ENCODE results near the gene SLC25A21. TPM values are rescaled to one million over a fixed set of nuclear protein-coding genes. Genes with fewer than 3 reads are reported as not detected.

The SLC25A21 gene
- total RNA-seq, 2 experiments from 2014 or later: not detected

DNA sequence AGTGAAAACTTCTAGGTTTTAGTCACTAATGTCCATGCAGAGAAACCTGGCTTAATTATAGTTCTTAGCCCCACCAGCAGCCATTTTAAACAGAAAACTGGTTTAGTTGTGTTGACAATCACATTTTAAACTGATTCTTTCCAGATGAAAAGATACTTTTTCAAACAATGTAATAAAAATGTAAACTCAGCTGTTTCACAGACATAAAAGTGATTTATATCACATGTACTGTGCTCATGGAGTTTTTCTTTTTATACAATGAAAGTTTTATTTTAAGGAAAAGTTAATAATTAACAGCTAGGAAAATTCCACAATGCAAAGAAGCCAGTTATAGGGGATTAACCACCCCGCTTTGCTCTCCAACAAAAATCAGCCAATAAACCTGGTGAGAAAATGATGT lies 381.0 kb downstream of the SLC25A21 start:
- CTCF ChIA-PET: no interaction called here
- H3K27me3 Mint-ChIP-seq (ENCODE audit: low read depth): peaks cover 4% of the 10 kb centered on the region
- H3K4me3 Mint-ChIP-seq: no peak overlapping the region

DNA sequence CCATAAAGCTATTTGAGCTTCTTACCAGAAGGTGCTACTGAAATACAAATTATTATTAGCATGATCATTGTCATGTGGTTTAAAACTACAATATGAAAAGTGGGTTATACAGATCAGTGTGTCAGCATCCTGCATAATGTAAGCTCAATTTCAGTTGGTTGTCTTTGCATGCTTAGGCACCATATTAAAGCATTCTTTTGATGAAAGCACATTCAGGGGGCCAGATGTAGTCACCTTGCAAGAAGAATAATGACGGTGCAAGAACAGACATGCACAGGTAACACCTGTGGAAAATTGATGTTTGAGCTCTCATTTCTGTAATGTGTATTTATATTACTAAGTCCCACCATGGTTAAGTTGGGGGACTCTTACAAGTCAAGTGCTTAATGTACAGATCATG lies 386.9 kb downstream of the SLC25A21 start:
- Mint-ChIP-seq H3K4me3 (no peak overlapping the region), H3K36me3 (ENCODE audit: low read depth) (no peaks in the 10 kb centered on the region), H3K27me3 (ENCODE audit: low read depth) (no peaks in the 10 kb centered on the region), H3K27ac (no peak overlapping the region), H3K9me3 (peaks cover 15% of the 10 kb centered on the region), H3K4me1 (ENCODE audit: low read depth) (no peaks in the 10 kb centered on the region)
- intact Hi-C loops (cut with micrococcal nuclease): no loop called here
- no peak for DNase-seq
- CTCF ChIA-PET: interaction anchor here (0.7 kb wide), 2 partner anchors 157 to 232 kb away, joined by 3 to 7 read pairs; no protein-coding TSS in a partner anchor

More for the DNA sequence above, 381.0 kb downstream of the SLC25A21 start:
- intact Hi-C loops (cut with micrococcal nuclease): no loop called here
- no peaks in the 10 kb centered on the region for H3K36me3 Mint-ChIP-seq (ENCODE audit: low read depth)
- no peaks in the 10 kb centered on the region for H3K4me1 Mint-ChIP-seq (ENCODE audit: low read depth)
- no peak overlapping the region for H3K27ac Mint-ChIP-seq
- no peaks in the 10 kb centered on the region for H3K9me3 Mint-ChIP-seq
- no peak for DNase-seq

DNA sequence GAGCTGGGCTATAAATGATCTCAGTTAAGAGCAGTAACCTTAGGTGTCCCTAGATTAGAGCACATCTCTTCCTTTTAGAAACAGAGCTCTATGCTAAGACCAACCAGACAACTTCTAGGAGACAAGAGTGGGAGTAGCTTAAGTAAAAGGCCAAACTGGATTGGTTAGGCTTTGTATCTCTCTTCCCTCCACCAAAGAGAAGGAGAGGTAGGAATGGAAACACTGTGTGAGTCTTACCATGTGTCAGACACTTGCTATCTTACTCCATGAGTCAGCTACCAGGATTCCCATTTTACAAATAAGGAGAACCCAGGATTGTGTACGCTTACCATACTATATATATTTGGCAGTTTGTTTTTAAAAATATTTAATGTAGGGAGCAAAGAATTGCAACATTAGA lies 387.9 kb downstream of the SLC25A21 start:
- no peak for DNase-seq
- H3K9me3 Mint-ChIP-seq: peaks cover 15% of the 10 kb centered on the region

DNA sequence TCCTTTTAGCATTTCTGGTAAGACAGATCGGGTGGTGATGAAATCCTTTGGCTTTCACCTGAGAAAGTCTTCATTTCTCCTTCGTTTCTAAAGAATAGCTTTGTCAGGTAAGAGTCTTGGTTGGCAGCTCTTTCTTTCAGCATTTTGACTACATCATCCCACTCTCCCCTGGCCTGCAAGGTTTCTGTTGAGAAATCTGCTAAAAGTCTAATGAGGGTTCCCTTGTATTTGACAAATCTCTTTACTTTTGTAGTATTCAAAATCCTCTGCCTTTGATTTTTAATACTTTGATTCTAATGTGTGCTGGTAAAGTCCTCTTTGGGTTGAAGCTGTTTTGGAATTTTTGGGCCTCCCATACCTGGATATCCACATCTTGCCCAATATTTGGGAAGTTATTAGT lies 390.5 kb downstream of the SLC25A21 start:
- Mint-ChIP-seq H3K36me3 (ENCODE audit: low read depth) (no peaks in the 10 kb centered on the region), H3K27me3 (ENCODE audit: low read depth) (no peaks in the 10 kb centered on the region), H3K4me1 (ENCODE audit: low read depth) (no peaks in the 10 kb centered on the region), H3K4me3 (no peak overlapping the region), H3K27ac (no peak overlapping the region), H3K9me3 (peaks cover 15% of the 10 kb centered on the region)
- DNase-seq: no peak
- CTCF ChIA-PET: no interaction called here
- intact Hi-C loops (cut with micrococcal nuclease): no loop called here

More for the DNA sequence above, 387.9 kb downstream of the SLC25A21 start:
- Mint-ChIP-seq H3K27me3 (ENCODE audit: low read depth) (no peaks in the 10 kb centered on the region), H3K36me3 (ENCODE audit: low read depth) (no peaks in the 10 kb centered on the region), H3K27ac (no peak overlapping the region), H3K4me3 (no peak overlapping the region), H3K4me1 (ENCODE audit: low read depth) (no peaks in the 10 kb centered on the region)
- CTCF ChIA-PET: no interaction called here
- intact Hi-C loops (cut with micrococcal nuclease): no loop called here

DNA sequence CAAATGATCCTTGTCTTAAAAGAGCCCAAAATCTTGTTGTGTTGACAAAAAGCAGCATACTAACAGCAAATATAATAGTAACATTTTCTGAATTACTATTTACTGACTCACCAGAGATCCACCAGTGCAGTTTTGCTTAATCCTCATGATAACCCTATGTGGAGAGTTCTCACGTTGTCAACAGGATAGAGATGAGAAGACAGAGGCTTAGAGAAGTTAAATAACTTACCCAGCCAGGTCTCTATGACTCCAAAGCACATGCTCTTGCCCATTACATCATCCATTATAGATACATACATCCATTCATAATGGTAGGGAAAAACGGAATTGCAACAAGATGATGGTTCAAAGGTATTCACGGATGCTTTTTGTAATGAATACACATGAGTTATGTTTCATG lies 398.8 kb downstream of the SLC25A21 start:
- Mint-ChIP-seq H3K27me3 (ENCODE audit: low read depth) (no peaks in the 10 kb centered on the region), H3K4me1 (ENCODE audit: low read depth) (no peaks in the 10 kb centered on the region), H3K27ac (no peak overlapping the region), H3K9me3 (peaks cover 2% of the 10 kb centered on the region), H3K36me3 (ENCODE audit: low read depth) (no peaks in the 10 kb centered on the region), H3K4me3 (no peak overlapping the region)
- CTCF ChIA-PET: interaction anchor here (0.6 kb wide), 1 partner anchor 751 kb away, joined by 3 read pairs; no protein-coding TSS in a partner anchor
- no peak for DNase-seq
- intact Hi-C loops (cut with micrococcal nuclease): no loop called here

DNA sequence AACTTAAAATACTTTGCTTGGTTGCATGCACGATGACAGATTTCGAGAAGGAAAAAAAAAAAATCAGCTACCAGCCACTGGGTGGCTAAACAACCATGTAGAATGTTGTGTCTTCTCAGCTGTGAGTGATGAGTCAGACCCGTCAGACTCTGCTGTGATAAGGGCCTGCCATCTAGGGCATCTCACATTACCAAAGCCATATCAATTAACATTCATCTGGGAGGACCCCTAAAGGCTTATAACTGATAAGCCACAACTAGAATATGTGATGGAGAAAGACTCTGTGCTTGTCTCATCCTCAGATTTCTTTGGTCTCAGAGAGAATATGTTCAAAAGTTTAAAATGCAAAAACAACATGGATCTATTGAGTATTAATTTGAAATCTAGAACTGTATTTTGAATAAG lies 399.3 kb downstream of the SLC25A21 start:
- H3K4me3 Mint-ChIP-seq: no peak overlapping the region

DNA sequence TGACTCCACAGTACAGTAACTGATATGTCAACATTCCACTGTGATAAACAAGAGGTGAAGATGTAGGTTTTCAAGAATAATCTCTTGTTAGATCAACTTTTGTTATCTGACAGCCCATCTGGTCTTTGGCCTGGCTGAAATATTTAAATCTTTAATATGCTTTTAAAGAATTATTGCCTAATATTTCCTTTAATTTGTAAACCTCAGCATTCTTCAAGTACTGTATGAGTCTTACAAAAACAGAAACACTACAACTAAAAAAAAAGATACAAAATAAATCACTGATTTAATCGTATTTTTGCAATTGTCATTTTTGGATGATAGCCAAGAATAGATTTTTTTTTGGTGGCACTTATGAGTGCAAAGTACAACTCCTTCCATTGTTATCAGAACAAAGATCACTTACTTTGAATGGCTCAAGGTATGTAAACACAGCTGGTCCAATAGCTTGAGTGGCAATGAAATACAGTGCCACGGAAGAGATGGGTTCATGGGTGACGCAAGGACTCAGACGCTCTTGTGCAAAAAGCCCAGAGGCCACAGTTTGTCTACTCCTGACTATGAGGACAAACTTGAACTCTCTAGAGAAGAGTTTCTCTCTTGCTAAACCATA lies 401.3 kb downstream of the SLC25A21 start:
- CTCF ChIA-PET: interaction anchor here (0.5 to 0.6 kb wide), 2 partner anchors 377 to 380 kb away, joined by 3 to 6 read pairs; no protein-coding TSS in a partner anchor
- H3K4me3 Mint-ChIP-seq: no peak overlapping the region
- H3K27me3 Mint-ChIP-seq (ENCODE audit: low read depth): peaks cover 3% of the 10 kb centered on the region
- no peaks in the 10 kb centered on the region for H3K4me1 Mint-ChIP-seq (ENCODE audit: low read depth)
- H3K36me3 Mint-ChIP-seq (ENCODE audit: low read depth): no peaks in the 10 kb centered on the region
- peaks cover 2% of the 10 kb centered on the region for H3K9me3 Mint-ChIP-seq
- no peak for DNase-seq
- intact Hi-C loops (cut with micrococcal nuclease): no loop called here
- H3K27ac Mint-ChIP-seq: no peak overlapping the region

More for the DNA sequence above, 399.3 kb downstream of the SLC25A21 start:
- intact Hi-C loops (cut with micrococcal nuclease): no loop called here
- Mint-ChIP-seq H3K27me3 (ENCODE audit: low read depth) (no peaks in the 10 kb centered on the region), H3K4me1 (ENCODE audit: low read depth) (no peaks in the 10 kb centered on the region), H3K9me3 (peaks cover 2% of the 10 kb centered on the region), H3K27ac (no peak overlapping the region), H3K36me3 (ENCODE audit: low read depth) (no peaks in the 10 kb centered on the region)
- no peak for DNase-seq
- CTCF ChIA-PET: interaction anchor here (0.6 kb wide), 1 partner anchor 750 kb away, joined by 3 read pairs; no protein-coding TSS in a partner anchor

DNA sequence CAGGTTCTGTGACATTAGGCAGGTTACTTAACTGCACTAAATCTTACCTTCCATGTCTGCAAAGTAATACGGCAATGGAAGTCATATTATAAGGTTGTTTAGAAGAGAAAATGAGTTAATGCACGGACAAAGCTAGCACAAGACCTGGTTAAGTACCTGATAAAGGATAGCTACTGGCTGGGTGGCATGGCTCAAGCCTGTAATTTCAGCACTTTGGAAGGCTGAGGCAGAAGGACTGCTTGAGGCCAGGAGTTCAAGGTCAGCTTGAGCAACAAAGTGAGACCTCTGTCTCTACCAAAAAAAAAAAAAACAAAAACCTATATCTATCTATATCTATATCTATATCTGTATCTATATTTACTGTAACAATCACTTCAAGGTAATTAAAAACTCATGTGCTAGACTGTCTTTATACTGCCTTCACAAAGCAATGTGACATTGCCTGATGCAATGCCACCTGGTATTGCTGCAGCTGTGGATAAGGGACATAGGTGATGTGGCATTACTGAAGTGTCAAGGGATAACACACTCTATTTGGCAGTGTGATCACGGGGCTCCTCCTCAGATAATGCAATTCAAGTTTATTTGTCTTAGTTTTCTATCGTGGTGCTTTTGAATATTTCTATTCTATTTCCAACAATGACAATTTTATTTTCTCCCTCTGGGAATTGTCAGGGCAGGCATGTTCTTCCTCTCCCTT lies 403.6 kb downstream of the SLC25A21 start:
- no peak for DNase-seq
- H3K36me3 Mint-ChIP-seq (ENCODE audit: low read depth): no peaks in the 10 kb centered on the region
- H3K27ac Mint-ChIP-seq: no peak overlapping the region
- no peaks in the 10 kb centered on the region for H3K9me3 Mint-ChIP-seq
- peaks cover 3% of the 10 kb centered on the region for H3K27me3 Mint-ChIP-seq (ENCODE audit: low read depth)
- intact Hi-C loops (cut with micrococcal nuclease): no loop called here
- no peak overlapping the region for H3K4me3 Mint-ChIP-seq
- H3K4me1 Mint-ChIP-seq (ENCODE audit: low read depth): no peaks in the 10 kb centered on the region
- CTCF ChIA-PET: no interaction called here

DNA sequence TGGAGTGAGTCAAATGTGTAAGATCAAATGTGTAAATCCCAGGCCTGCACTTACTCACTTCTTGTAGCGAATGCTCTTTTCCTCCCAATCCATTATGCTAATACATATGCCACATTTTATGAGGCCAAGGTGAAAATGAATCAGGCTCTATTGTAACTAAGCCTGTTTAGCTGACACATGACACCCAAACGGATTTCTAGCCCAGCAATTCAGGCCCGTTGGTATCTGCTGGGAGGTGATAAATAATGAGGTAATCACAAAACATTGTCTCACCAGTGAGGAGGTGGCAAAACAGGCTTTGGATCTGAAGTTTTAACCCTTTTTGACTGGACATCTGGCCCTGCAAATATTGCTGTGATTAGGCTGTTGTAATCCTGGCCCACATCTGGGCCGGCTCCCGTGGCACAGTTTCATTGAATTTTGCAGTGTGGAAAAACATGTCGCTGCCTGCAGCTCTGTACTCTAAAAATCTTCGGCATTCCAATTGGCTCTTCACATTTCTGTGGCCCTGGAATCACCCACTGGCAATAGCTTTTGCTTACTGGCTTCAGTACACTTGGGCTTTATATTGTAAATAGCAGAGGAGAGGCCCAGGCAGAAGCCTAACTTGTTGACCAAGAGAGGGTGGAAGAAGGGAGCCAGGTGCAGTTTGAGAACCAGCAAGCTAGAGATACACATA lies 404.7 kb downstream of the SLC25A21 start:
- no peak for DNase-seq
- H3K36me3 Mint-ChIP-seq (ENCODE audit: low read depth): no peaks in the 10 kb centered on the region
- CTCF ChIA-PET: no interaction called here
- peaks cover 3% of the 10 kb centered on the region for H3K27me3 Mint-ChIP-seq (ENCODE audit: low read depth)
- no peaks in the 10 kb centered on the region for H3K9me3 Mint-ChIP-seq
- no peak overlapping the region for H3K4me3 Mint-ChIP-seq
- H3K4me1 Mint-ChIP-seq (ENCODE audit: low read depth): no peaks in the 10 kb centered on the region
- intact Hi-C loops (cut with micrococcal nuclease): no loop called here
- no peak overlapping the region for H3K27ac Mint-ChIP-seq

DNA sequence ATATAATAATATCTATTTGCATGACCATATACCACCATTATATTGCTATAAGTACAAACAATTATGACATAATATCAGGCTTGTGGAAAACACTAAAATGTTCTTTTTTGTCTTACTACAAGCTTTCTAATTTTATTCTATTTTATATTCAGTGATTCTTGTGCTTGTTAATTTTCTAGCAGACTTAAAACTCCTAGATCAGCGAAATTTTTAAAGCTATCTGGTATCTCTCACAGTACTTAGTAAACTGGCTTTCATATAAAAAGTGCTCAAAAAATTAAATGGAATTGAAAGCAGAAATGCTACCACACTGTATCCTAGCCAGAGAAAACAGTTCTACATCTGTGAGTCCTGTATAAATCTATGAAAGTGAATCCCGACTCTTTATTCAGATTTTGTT lies 405.4 kb downstream of the SLC25A21 start:
- intact Hi-C loops (cut with micrococcal nuclease): no loop called here
- H3K27me3 Mint-ChIP-seq (ENCODE audit: low read depth): peaks cover 3% of the 10 kb centered on the region
- CTCF ChIA-PET: no interaction called here
- H3K27ac Mint-ChIP-seq: no peak overlapping the region
- H3K4me1 Mint-ChIP-seq (ENCODE audit: low read depth): no peaks in the 10 kb centered on the region
- H3K4me3 Mint-ChIP-seq: no peak overlapping the region
- DNase-seq: no peak
- no peaks in the 10 kb centered on the region for H3K36me3 Mint-ChIP-seq (ENCODE audit: low read depth)
- H3K9me3 Mint-ChIP-seq: no peaks in the 10 kb centered on the region

DNA sequence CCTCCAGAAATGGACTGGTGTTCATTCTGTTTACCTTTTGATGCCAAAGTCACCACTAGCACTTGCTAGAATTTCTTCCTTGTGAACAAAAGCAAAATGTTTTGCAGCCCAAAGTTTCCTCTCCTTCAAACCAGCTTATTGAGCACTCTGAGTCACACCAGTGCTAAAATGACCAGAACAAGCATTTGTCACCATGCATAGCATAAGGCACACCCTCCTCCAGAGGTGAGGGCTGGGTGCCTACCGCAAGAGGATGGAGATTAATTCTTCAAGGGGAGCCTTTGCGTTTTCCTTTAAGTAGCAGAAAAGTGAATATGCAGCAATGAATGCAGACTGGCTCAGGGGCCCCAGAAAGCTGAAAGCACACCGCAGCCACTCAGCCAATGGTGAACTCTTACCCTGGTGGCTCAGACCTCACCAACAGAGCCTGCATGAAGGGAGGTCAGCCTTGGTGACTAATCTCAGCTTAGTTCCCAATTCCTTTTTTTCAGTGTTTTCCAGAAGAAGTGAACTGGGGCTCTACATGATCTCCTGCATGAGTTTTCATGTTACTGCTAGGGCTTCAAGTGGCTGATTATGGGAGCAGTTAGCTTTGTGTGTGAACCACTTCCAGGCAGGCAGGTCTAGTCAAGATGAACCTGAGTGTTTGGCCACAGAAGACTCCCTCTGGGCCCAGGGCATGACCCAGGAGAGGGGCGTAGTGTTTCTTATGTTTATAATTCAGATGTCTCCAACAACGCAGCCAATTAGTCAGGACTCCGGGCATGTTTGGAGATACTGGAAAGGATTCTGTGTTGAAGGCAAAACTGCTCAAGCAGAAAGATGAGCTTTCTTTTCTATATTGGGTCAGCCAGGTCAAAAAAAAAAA lies 414.4 kb downstream of the SLC25A21 start:
- intact Hi-C loops (cut with micrococcal nuclease): no loop called here
- H3K36me3 Mint-ChIP-seq (ENCODE audit: low read depth): no peaks in the 10 kb centered on the region
- no peaks in the 10 kb centered on the region for H3K4me1 Mint-ChIP-seq (ENCODE audit: low read depth)
- no peak overlapping the region for H3K27ac Mint-ChIP-seq
- H3K4me3 Mint-ChIP-seq: no peak overlapping the region
- no peaks in the 10 kb centered on the region for H3K27me3 Mint-ChIP-seq (ENCODE audit: low read depth)
- H3K9me3 Mint-ChIP-seq: peaks cover 4% of the 10 kb centered on the region
- CTCF ChIA-PET: interaction anchor here (1.1 kb wide), 1 partner anchor 10 kb away, joined by 5 read pairs; no protein-coding TSS in a partner anchor
- no peak for DNase-seq

DNA sequence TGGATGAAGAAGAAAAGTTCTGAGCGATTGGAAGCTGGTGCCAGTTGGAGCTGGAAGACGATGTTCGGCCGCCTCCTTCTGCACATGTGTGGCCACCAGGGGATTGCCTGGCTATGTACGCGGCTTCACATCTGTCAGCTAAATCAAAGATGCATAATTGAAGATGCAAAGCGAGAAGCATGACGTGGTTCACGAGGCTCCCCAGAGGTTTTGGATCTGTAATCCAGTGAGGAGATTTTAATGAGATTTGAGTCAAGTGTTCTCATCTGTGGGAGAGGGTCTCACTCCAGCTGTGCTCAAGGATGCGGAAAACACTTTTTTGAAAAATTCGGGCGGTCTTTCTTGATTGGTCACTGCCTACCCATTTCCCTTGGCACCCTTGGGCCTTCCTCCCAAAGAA lies 416.2 kb downstream of the SLC25A21 start:
- peaks cover 8% of the 10 kb centered on the region for H3K9me3 Mint-ChIP-seq
- no peaks in the 10 kb centered on the region for H3K27me3 Mint-ChIP-seq (ENCODE audit: low read depth)
- no peak overlapping the region for H3K27ac Mint-ChIP-seq
- CTCF ChIA-PET: no interaction called here
- no peaks in the 10 kb centered on the region for H3K4me1 Mint-ChIP-seq (ENCODE audit: low read depth)
- H3K36me3 Mint-ChIP-seq (ENCODE audit: low read depth): no peaks in the 10 kb centered on the region
- no peak overlapping the region for H3K4me3 Mint-ChIP-seq
- intact Hi-C loops (cut with micrococcal nuclease): no loop called here
- DNase-seq: no peak
